OCI-LY7 (cell line): ENCODE results near the gene TMEM266. TPM values are rescaled to one million over a fixed set of nuclear protein-coding genes. Genes with fewer than 3 reads are reported as not detected.

ENCODE experiments used
- BruUV-seq: library from RNA; stranded (reverse); fragments of 400-500 nt; replicated peaks from 2 replicates; lab custom pipeline; 2021; lab: Mats Ljungman, UMichigan
- CTCF ChIA-PET: fragments of 300-600 bp; sonication (Branson Sonifier 250); formaldehyde crosslinking; loops from one replicate; lab custom pipeline; 2022; ENCODE audit warnings: antibody characterized with exemption; ENCODE audit not compliant: unreplicated experiment; lab: Charles Lee
- POLR2A ChIA-PET: fragments of 300-600 bp; sonication (Branson Sonifier 250); formaldehyde crosslinking; loops from one replicate; lab custom pipeline; 2022; ENCODE audit warnings: antibody characterized with exemption; lab: Charles Lee
- DNase-seq: peaks from one replicate; pipeline ENCODE4 v3.0.0-alpha.2; 2015; ENCODE audit warnings: low spot score
- H2AFZ ChIP-seq: fragments of 200-600 bp; sonication (generic), shearing (Covaris generic); 2 replicates; pipeline ENCODE4 v1.6.1; 2014; ENCODE audit warnings: mild to moderate bottlenecking, antibody characterized with exemption, low read length, moderate library complexity
- H3K27ac ChIP-seq: fragments of 200-600 bp; sonication (generic); 2 replicates; pipeline ENCODE4 v1.5.1; 2014; ENCODE audit warnings: mixed run types, low read depth, mild to moderate bottlenecking, moderate library complexity, low read length, inconsistent platforms; ENCODE audit not compliant: poor library complexity, severe bottlenecking
- H3K36me3 ChIP-seq: fragments of 200-600 bp; sonication (generic); 2 replicates; pipeline ENCODE4 v1.6.1; 2014; ENCODE audit warnings: mild to moderate bottlenecking, antibody characterized with exemption, low read length, moderate library complexity, mixed read lengths; ENCODE audit not compliant: insufficient read depth
- H3K4me1 ChIP-seq: fragments of 200-600 bp; sonication (generic); 2 replicates; pipeline ENCODE4 v1.5.1; 2014; ENCODE audit warnings: mild to moderate bottlenecking, low read length; ENCODE audit not compliant: insufficient read depth, poor library complexity, severe bottlenecking
- H3K4me2 ChIP-seq: fragments of 200-600 bp; sonication (generic); 2 replicates; pipeline ENCODE4 v1.6.1; 2014; ENCODE audit warnings: mild to moderate bottlenecking, low read length
- H3K4me3 ChIP-seq: fragments of 200-600 bp; sonication (generic); 2 replicates; pipeline ENCODE4 v1.5.1; 2014; ENCODE audit warnings: mild to moderate bottlenecking, low read depth, low read length; ENCODE audit not compliant: poor library complexity, severe bottlenecking
- H3K79me2 ChIP-seq: fragments of 200-600 bp; sonication (generic); 2 replicates; pipeline ENCODE4 v1.6.1; 2016; ENCODE audit warnings: low read depth, mild to moderate bottlenecking, low read length, moderate library complexity, mixed read lengths; ENCODE audit not compliant: insufficient read depth
- H3K9me2 ChIP-seq: fragments of 200-600 bp; sonication (generic); 2 replicates; pipeline ENCODE4 v1.6.1; 2016; ENCODE audit warnings: mild to moderate bottlenecking, low read length, mixed read lengths; ENCODE audit not compliant: insufficient read depth
- H3K9me3 ChIP-seq: fragments of 200-600 bp; sonication (generic); 2 replicates; pipeline ENCODE4 v1.6.1; 2014; ENCODE audit warnings: mild to moderate bottlenecking, mixed run types, low read length, mixed read lengths
- H4K20me1 ChIP-seq: fragments of 200-600 bp; sonication (generic); 2 replicates; pipeline ENCODE4 v1.6.1; 2014; ENCODE audit warnings: mild to moderate bottlenecking, antibody characterized with exemption, low read length, moderate library complexity, mixed read lengths; ENCODE audit not compliant: insufficient read depth
- CTCF ChIP-seq: fragments of 200-600 bp; sonication (generic); conservative IDR thresholded peaks from 2 replicates; pipeline ENCODE4 v1.5.1; 2014; ENCODE audit warnings: mild to moderate bottlenecking, antibody characterized with exemption, low read length, moderate library complexity, mixed read lengths
- EZH2phosphoT487 ChIP-seq: fragments of 200-600 bp; sonication (generic); IDR thresholded peaks from 2 replicates; pipeline ENCODE4 v1.6.1; 2018; ENCODE audit warnings: low read depth, borderline replicate concordance, mild to moderate bottlenecking, mixed run types, antibody characterized with exemption, low read length, moderate library complexity, mixed read lengths
- intact Hi-C: fragments of 100-400 bp; cut with micrococcal nuclease; formaldehyde crosslinking; loops from one replicate; pipeline ENCODE4 v1.10.0; 2022; ENCODE audit not compliant: unreplicated experiment
- total RNA-seq, 2 experiments: library from RNA; depleted of rRNA in 1 of 2; stranded (reverse); fragments of >200 nt in 1 of 2; shearing (Covaris generic) in 1 of 2; gene quantifications; 2 replicates each; pipeline ENCODE4 v1.2.3, GENCODE V29; 2014 to 2022

TMEM266 gene
- total RNA-seq, 2 experiments from 2014 or later: not detected

- Histone ChIP-seq H4K20me1 (no peaks in the 10 kb centered on the region), H3K36me3 (no peaks in the 10 kb centered on the region), H3K4me2 (no peak overlapping the region), H3K4me1 (no peaks in the 10 kb centered on the region), H3K79me2 (no peaks in the 10 kb centered on the region), H3K27ac (no peak overlapping the region), H2AFZ (no peak overlapping the region), H3K9me2 (no peaks in the 10 kb centered on the region), H3K9me3 (no peaks in the 10 kb centered on the region), H3K4me3 (no peak overlapping the region)
- POLR2A ChIA-PET: interaction anchor here (0.7 kb wide), 1 partner anchor 57 kb away, joined by 3 read pairs; no protein-coding TSS in a partner anchor
- CTCF ChIA-PET: no interaction called here
- intact Hi-C loops: no loop called here
- BruUV-seq: no TSS peak
- TF ChIP-seq CTCF (no peak), EZH2phosphoT487 (no peak)
- no peak for DNase-seq
Observed at GRCh38 chr15:76032046-76032445, 27.7 kb upstream of the TMEM266 start.

- H3K4me3 ChIP-seq: no peak overlapping the region
- no peaks in the 10 kb centered on the region for H4K20me1 ChIP-seq
- no peaks in the 10 kb centered on the region for H3K9me3 ChIP-seq
- H2AFZ ChIP-seq: no peak overlapping the region
- no peak overlapping the region for H3K27ac ChIP-seq
- H3K4me2 ChIP-seq: no peak overlapping the region
- no peaks in the 10 kb centered on the region for H3K79me2 ChIP-seq
- CTCF ChIA-PET: no interaction called here
- TF ChIP-seq EZH2phosphoT487 (no peak), CTCF (no peak)
- DNase-seq: no peak
- POLR2A ChIA-PET: no interaction called here
- no TSS peak for BruUV-seq
- no peaks in the 10 kb centered on the region for H3K36me3 ChIP-seq
- intact Hi-C loops: no loop called here
- no peaks in the 10 kb centered on the region for H3K4me1 ChIP-seq
- H3K9me2 ChIP-seq: no peaks in the 10 kb centered on the region
Observed at GRCh38 chr15:76033438-76033837, 26.3 kb upstream of the TMEM266 start.

- DNase-seq: no peak
- BruUV-seq: no TSS peak
- ChIA-PET CTCF (no interaction called here), POLR2A (no interaction called here)
- intact Hi-C loops: no loop called here
- no peaks in the 10 kb centered on the region for H3K36me3 ChIP-seq
- no peaks in the 10 kb centered on the region for H3K9me3 ChIP-seq
- H3K4me1 ChIP-seq: no peaks in the 10 kb centered on the region
- H2AFZ ChIP-seq: no peak overlapping the region
- no peak overlapping the region for H3K4me2 ChIP-seq
- H3K79me2 ChIP-seq: no peaks in the 10 kb centered on the region
- H3K9me2 ChIP-seq: no peaks in the 10 kb centered on the region
- no peak overlapping the region for H3K27ac ChIP-seq
- no peaks in the 10 kb centered on the region for H4K20me1 ChIP-seq
- no peak for TF ChIP-seq EZH2phosphoT487
- no peak for TF ChIP-seq CTCF
- H3K4me3 ChIP-seq: no peak overlapping the region
Observed at GRCh38 chr15:76034111-76034510, 25.7 kb upstream of the TMEM266 start.
